Lower leg skin (tissue), 3 donors: Measurements from ENCODE around the gene THSD7B.

Experiments
- POLR2A ChIP-seq, 2 donors: fragments of 450-650 bp; IDR thresholded peaks; one replicate each; pipeline ENCODE4 v1.6.1; 2016 to 2017; ENCODE audit warnings: antibody characterized with exemption in 2 of 2, mild to moderate bottlenecking in 1 of 2, moderate library complexity in 1 of 2
- TF ChIP-seq, protein P1 (sequence below), 3 donors: fragments of 450-650 bp; IDR thresholded peaks; one replicate each; pipeline ENCODE4 v1.5.1; 2016; ENCODE audit warnings: antibody characterized with exemption in 3 of 3, mild to moderate bottlenecking in 3 of 3, moderate library complexity in 2 of 3

DNA sequence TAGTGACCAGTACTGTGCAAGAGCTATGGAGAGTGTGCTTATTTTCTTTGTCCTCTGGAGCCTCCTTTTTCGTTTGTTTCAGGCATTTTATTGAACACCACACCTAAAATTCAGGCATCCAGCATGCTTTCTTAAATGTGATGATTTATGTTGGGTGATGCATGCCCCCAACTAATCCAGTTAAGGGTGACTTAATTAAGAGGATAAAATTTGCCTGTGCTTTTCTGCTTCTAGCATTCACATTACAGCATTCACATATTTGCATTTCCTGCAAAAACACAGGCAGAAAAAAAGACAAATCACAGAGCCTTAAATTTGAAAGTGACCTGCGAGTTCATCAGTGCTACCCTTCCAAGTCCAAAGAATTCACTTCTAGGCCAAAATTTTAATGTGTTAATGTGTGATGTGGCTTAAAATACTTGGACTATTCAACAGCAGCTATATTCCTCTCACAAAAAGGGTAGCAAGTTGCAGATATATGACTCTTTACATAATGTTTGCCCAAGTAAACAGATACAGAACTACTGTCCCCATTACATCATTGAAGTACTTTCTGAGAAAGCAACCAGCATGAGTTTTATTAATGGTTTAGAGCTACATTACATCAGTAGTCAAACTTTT is 286.5 kb downstream of the THSD7B start:
- TF ChIP-seq, protein P1, sequence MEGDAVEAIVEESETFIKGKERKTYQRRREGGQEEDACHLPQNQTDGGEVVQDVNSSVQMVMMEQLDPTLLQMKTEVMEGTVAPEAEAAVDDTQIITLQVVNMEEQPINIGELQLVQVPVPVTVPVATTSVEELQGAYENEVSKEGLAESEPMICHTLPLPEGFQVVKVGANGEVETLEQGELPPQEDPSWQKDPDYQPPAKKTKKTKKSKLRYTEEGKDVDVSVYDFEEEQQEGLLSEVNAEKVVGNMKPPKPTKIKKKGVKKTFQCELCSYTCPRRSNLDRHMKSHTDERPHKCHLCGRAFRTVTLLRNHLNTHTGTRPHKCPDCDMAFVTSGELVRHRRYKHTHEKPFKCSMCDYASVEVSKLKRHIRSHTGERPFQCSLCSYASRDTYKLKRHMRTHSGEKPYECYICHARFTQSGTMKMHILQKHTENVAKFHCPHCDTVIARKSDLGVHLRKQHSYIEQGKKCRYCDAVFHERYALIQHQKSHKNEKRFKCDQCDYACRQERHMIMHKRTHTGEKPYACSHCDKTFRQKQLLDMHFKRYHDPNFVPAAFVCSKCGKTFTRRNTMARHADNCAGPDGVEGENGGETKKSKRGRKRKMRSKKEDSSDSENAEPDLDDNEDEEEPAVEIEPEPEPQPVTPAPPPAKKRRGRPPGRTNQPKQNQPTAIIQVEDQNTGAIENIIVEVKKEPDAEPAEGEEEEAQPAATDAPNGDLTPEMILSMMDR (IDR thresholded peaks at IDR 0.05), result no peak
- no peak for TF ChIP-seq POLR2A (IDR thresholded peaks at IDR 0.05)
